Measurements from ENCODE around the gene RSPH10B2. TPM values are rescaled to one million over a fixed set of nuclear protein-coding genes. Genes with fewer than 3 reads are reported as not detected.
"Not testable (repeated sequence)": the region's sequence is repeated elsewhere in the genome, so short reads cannot be mapped to it uniquely, and the experiment has no call there.

RSPH10B2 gene
- under 1 TPM in 1 of 4 donors, not detected in 3; 0.36 TPM for total RNA-seq
- polyA plus RNA-seq: under 1 TPM in 1 of 3 donors, not detected in 2; 0.12 TPM

- not testable (repeated sequence) for H3K9me3 ChIP-seq
Observed at GRCh38 chr7:6753964-6754363, at the start of gene RSPH10B2. TSS of gene RSPH10B2 (plus strand) at chr7:6754103. CDS start at chr7:6757678, 3,575 bp downstream.

GRCh38 chr7:6705959-6706665 lies 47.8 kb upstream of the RSPH10B2 start:
- Histone ChIP-seq H3K27ac (peak overlapping the region; percentile 81 to 96 (median 86)), H3K4me1 (peaks cover 0 to 35% (median 25%) of the 10 kb centered on the region in 4 donors), H3K36me3 (peaks cover 9 to 26% (median 16%) of the 10 kb centered on the region in 4 donors), H3K27me3 (no peaks in the 10 kb centered on the region), H3K9me3 (no peaks in the 10 kb centered on the region), H3K4me3 (peak overlapping the region; percentile 90 to 100 (median 95))
- TF ChIP-seq POLR2AphosphoS5 (IDR thresholded peaks at IDR 0.05) (no peak), EP300 (IDR thresholded peaks at IDR 0.05) (no peak), CTCF (IDR thresholded peaks at IDR 0.05) (no peak), POLR2A (IDR thresholded peaks at IDR 0.05) (no peak)
- DNase-seq: no peak
- intact Hi-C loops (cut with DNase I): loop anchor here (5.0 to 10.0 kb wide), 2 partner anchors 119 to 479 kb away; partner anchors contain the start of gene C1GALT1
- WGBS, 2 donors: 0% methylated on average over 47 of the region's 47 CpGs

More at GRCh38 chr7:6753964-6754363, at the start of gene RSPH10B2:
- H3K36me3 ChIP-seq; H3K27me3 ChIP-seq; H3K27ac ChIP-seq; DNase-seq; H3K4me1 ChIP-seq; intact Hi-C loops (cut with DNase I): not testable (repeated sequence)
- H3K4me3 ChIP-seq: peak within 1 kb of the TSS in 1 of 4 donors; percentile 21
- 4 to 13% methylated on average over 24 to 25 of the region's 38 CpGs for WGBS, 2 donors

- Histone ChIP-seq H3K4me1 (peaks cover 0 to 35% (median 25%) of the 10 kb centered on the region in 4 donors), H3K27ac (peak within 1 kb of the TSS; percentile 81 to 96 (median 86)), H3K9me3 (no peaks in the 10 kb centered on the region), H3K36me3 (peaks cover 6 to 18% (median 10%) of the 10 kb centered on the region in 4 donors), H3K4me3 (peak within 1 kb of the TSS; percentile 90 to 100 (median 95)), H3K27me3 (no peaks in the 10 kb centered on the region)
- intact Hi-C loops (cut with DNase I): loop anchor here (5.0 to 10.0 kb wide), 2 partner anchors 120 to 478 kb away; partner anchors contain the start of gene C1GALT1
- 1 to 2% methylated on average over 65 of the region's 65 CpGs for WGBS, 2 donors
- peak; percentile 99 for DNase-seq
- no peak for TF ChIP-seq CTCF (IDR thresholded peaks at IDR 0.05)
- TF ChIP-seq POLR2A (IDR thresholded peaks at IDR 0.05): peak; percentile 30 to 38
- peak in 1 of 4 donors; percentile 52 for TF ChIP-seq EP300 (IDR thresholded peaks at IDR 0.05)
- TF ChIP-seq POLR2AphosphoS5 (IDR thresholded peaks at IDR 0.05): peak; percentile 79 to 92 (median 90)
Observed at GRCh38 chr7:6706666-6707407, 47.1 kb upstream of the RSPH10B2 start, which contains the start of gene ZNF12. TSS of gene ZNF12 (minus strand) at chr7:6706947. CDS start at chr7:6705173, 1,774 bp downstream.

GRCh38 chr7:6708304-6708703 lies 45.6 kb upstream of the RSPH10B2 start:
- Histone ChIP-seq H3K27me3 (no peaks in the 10 kb centered on the region), H3K9me3 (no peaks in the 10 kb centered on the region), H3K4me1 (peaks cover 0 to 30% (median 23%) of the 10 kb centered on the region in 4 donors), H3K36me3 (peaks cover 6 to 12% (median 9%) of the 10 kb centered on the region in 4 donors), H3K27ac (no peak overlapping the region), H3K4me3 (no peak overlapping the region)
- DNase-seq: no peak
- TF ChIP-seq POLR2A (IDR thresholded peaks at IDR 0.05) (no peak), EP300 (IDR thresholded peaks at IDR 0.05) (no peak), CTCF (IDR thresholded peaks at IDR 0.05) (no peak), POLR2AphosphoS5 (IDR thresholded peaks at IDR 0.05) (no peak)
- WGBS, 2 donors: 88 to 92% methylated on average over 3 of the region's 3 CpGs
- intact Hi-C loops (cut with DNase I): loop anchor here (2.0 to 10.0 kb wide), 3 partner anchors 20 to 476 kb away; partner anchors contain the start of gene C1GALT1

Measured in sigmoid colon (tissue), 7 donors.